CD4-positive, CD25-positive, alpha-beta regulatory T cell (primary cell): ENCODE results near the gene MALT1. TPM values are rescaled to one million over a fixed set of nuclear protein-coding genes. Genes with fewer than 3 reads are reported as not detected.
"Not testable (repeated sequence)": the region's sequence is repeated elsewhere in the genome, so short reads cannot be mapped to it uniquely, and the experiment has no call there.

Experiments used
- ATAC-seq, 2 donors: fragments of 150-1000 bp; cut with Tn5 transposase; one replicate each; pipeline ENCODE4 v1.10.0; 2021; ENCODE audit warnings: low read depth in 2 of 2, moderate number of reproducible peaks in 2 of 2, moderate library complexity in 1 of 2
- DNase-seq, 3 donors: peaks; one replicate each; pipeline versions ENCODE4 v3.0.0 to v3.0.0-alpha.2; 2012 to 2022; ENCODE audit warnings: mixed read lengths in 1 of 3
- H3K27ac ChIP-seq: one replicate; pipeline ENCODE4 v1.7.0; 2013; ENCODE audit warnings: mild to moderate bottlenecking, low read length; ENCODE audit not compliant: insufficient read depth, poor library complexity, severe bottlenecking
- H3K27me3 ChIP-seq: one replicate; pipeline ENCODE4 v1.7.0; 2013; ENCODE audit warnings: low read length; ENCODE audit not compliant: control insufficient read depth, insufficient read depth
- H3K36me3 ChIP-seq: one replicate; pipeline ENCODE4 v1.7.0; 2013; ENCODE audit warnings: mild to moderate bottlenecking, low read length, moderate library complexity; ENCODE audit not compliant: control insufficient read depth, insufficient read depth
- H3K4me1 ChIP-seq: 2 replicates; pipeline ENCODE4 v1.7.0; 2013; ENCODE audit warnings: mild to moderate bottlenecking, low read length; ENCODE audit not compliant: insufficient read depth, control insufficient read depth, poor library complexity, severe bottlenecking
- H3K4me3 ChIP-seq: one replicate; pipeline ENCODE4 v1.7.0; 2013; ENCODE audit warnings: low read depth, mild to moderate bottlenecking, low read length, moderate library complexity
- H3K9me3 ChIP-seq, 2 experiments: 1 replicate in 1 of 2; 2 replicates in 1 of 2; pipeline ENCODE4 v1.7.0; 2013; ENCODE audit warnings: low read length in 2 of 2, mild to moderate bottlenecking in 1 of 2, moderate library complexity in 1 of 2; ENCODE audit not compliant: control insufficient read depth in 2 of 2
- H3K27ac Mint-ChIP-seq, 3 donors: one replicate each; pipeline ENCODE4 v1.8.0; 2020 to 2022; ENCODE audit warnings: mild to moderate bottlenecking in 3 of 3, mixed read lengths in 3 of 3, moderate library complexity in 2 of 3
- H3K27me3 Mint-ChIP-seq: one replicate; pipeline ENCODE4 v1.8.0; 2022; ENCODE audit warnings: mild to moderate bottlenecking, mixed read lengths
- H3K36me3 Mint-ChIP-seq: one replicate; pipeline ENCODE4 v1.8.0; 2020; ENCODE audit warnings: mixed read lengths
- H3K4me1 Mint-ChIP-seq, 4 donors: one replicate each; pipeline ENCODE4 v1.8.0; 2020 to 2022; ENCODE audit warnings: mixed read lengths in 4 of 4, mild to moderate bottlenecking in 1 of 4
- H3K4me3 Mint-ChIP-seq, 4 donors: one replicate each; pipeline ENCODE4 v1.8.0; 2020 to 2022; ENCODE audit warnings: mild to moderate bottlenecking in 4 of 4, mixed read lengths in 4 of 4, moderate library complexity in 3 of 4
- H3K9me3 Mint-ChIP-seq, 7 donors: one replicate each; pipeline ENCODE4 v1.8.0; 2020 to 2022; ENCODE audit warnings: mixed read lengths in 7 of 7, mild to moderate bottlenecking in 3 of 7, moderate library complexity in 2 of 7
- polyA plus RNA-seq, 4 donors: library from polyadenylated mRNA; unstranded; fragments of 300-500 nt; fragmentation: Illumina TruSeq; gene quantifications; one replicate each; pipeline ENCODE4 v1.2.3, GENCODE V29; 2021
- total RNA-seq: library from RNA; stranded (reverse); gene quantifications from one replicate; pipeline ENCODE4 v1.2.3, GENCODE V29; 2022

The MALT1 gene
- total and polyA plus RNA-seq, 5 donors from 2014 or later: 39.4 to 99.0 (median 47.4) TPM

DNA sequence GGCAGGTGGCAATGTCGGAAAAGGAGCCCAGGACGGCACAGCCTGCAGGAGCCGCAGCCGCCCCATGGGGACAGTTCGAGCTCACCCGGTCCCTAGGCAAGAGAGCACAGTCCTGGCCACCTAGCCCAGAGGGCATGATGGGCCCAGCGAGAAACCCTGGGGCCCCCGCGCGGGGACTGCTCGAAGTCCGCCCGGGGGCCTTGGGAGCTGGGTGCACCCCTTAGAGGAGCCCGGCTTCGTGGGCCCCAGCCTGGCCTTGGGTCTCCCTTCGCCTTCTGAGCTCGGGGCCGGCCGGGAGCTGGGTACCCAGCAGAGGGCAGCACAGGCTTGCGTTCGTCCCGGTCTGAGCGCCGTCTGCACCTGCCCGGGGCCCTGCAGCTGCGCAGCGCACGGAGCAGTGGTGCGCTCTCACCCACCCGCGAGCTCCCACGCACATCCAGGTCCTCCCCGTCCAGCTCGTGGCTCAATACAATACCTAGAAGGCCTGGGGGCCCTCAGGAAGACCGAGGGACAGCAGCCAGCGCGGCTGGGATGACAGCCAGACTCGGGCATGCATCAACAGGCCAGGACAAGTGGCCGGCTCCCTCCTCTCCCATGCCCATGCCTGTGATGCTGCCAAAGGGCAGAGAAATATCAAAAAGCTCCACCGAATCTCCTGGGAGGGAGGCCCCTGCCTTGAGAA lies 97.2 kb downstream of the MALT1 start:
- H3K36me3 Mint-ChIP-seq: no peaks in the 10 kb centered on the region
- no peak overlapping the region for H3K4me3 ChIP-seq
- no peaks in the 10 kb centered on the region for H3K36me3 ChIP-seq
- H3K4me3 Mint-ChIP-seq: peak overlapping the region in 2 of 4 donors; percentile 41 to 69
- H3K27ac ChIP-seq: no peak overlapping the region
- H3K9me3 Mint-ChIP-seq: no peaks in the 10 kb centered on the region
- DNase-seq (peak; percentile 33 to 69 (median 63)), ATAC-seq (peak; percentile 85 to 88)
- peaks cover 13% of the 10 kb centered on the region for H3K27me3 ChIP-seq
- H3K27ac Mint-ChIP-seq: no peak overlapping the region
- peaks cover 5 to 18% (median 11%) of the 10 kb centered on the region in 4 donors for H3K4me1 Mint-ChIP-seq
- peaks cover 14% of the 10 kb centered on the region for H3K4me1 ChIP-seq
- H3K9me3 ChIP-seq: no peaks in the 10 kb centered on the region
- peaks cover 57% of the 10 kb centered on the region for H3K27me3 Mint-ChIP-seq

DNA sequence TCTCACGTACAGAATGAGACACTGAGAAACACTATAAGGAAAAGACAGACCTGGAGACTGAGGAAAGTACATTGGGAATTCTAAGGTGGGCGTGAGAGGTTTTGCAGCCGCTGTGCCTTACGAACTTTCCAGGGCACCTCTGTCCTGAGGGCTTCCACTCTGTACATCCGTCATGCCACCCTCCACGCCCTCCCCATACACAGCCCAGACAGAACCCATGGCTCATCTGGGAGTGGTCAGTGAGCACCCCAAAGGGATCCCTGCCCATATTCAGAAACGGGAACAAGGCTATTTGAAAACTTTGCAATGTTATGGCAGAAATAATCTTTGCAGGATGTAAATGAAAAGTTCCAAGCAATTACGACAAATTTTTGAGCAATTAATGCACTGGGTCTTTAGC lies 98.1 kb downstream of the MALT1 start:
- Mint-ChIP-seq H3K9me3 (no peaks in the 10 kb centered on the region), H3K27ac (no peak overlapping the region), H3K27me3 (peaks cover 59% of the 10 kb centered on the region), H3K4me1 (peaks cover 2 to 13% (median 8%) of the 10 kb centered on the region in 4 donors), H3K4me3 (no peak overlapping the region), H3K36me3 (no peaks in the 10 kb centered on the region)
- no peak overlapping the region for H3K27ac ChIP-seq
- no peak for DNase-seq
- no peaks in the 10 kb centered on the region for H3K36me3 ChIP-seq
- H3K4me1 ChIP-seq: peaks cover 10% of the 10 kb centered on the region
- ATAC-seq: no peak
- H3K4me3 ChIP-seq: no peak overlapping the region
- H3K27me3 ChIP-seq: peaks cover 13% of the 10 kb centered on the region
- H3K9me3 ChIP-seq: no peaks in the 10 kb centered on the region

DNA sequence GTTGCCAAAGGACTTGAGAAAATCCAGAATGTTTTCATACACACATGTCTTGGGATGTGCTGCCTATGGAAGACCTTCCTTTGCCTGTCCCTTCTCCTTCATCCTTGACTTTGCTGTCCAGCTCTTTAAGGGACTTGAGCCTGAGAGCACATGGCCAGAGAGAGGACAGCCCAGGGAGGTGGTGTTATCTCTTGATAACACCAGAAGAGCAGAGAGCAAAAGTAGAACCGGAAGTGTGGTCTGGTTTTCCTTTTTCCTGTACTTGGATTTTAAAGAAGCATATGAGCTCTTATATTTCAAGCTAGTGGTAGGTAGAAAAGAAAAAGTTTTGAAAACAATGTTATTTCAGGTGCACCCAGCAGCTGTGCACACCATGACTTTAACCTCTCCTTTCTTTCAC lies 99.3 kb downstream of the MALT1 start:
- Histone ChIP-seq H3K4me3 (no peak overlapping the region), H3K27ac (no peak overlapping the region), H3K36me3 (no peaks in the 10 kb centered on the region), H3K4me1 (peaks cover 6% of the 10 kb centered on the region), H3K27me3 (peaks cover 6% of the 10 kb centered on the region), H3K9me3 (no peaks in the 10 kb centered on the region)
- H3K4me3 Mint-ChIP-seq: no peak overlapping the region
- peaks cover 52% of the 10 kb centered on the region for H3K27me3 Mint-ChIP-seq
- no peaks in the 10 kb centered on the region for H3K36me3 Mint-ChIP-seq
- DNase-seq: no peak
- no peak overlapping the region for H3K27ac Mint-ChIP-seq
- H3K9me3 Mint-ChIP-seq: no peaks in the 10 kb centered on the region
- H3K4me1 Mint-ChIP-seq: peaks cover 0 to 11% (median 7%) of the 10 kb centered on the region in 4 donors
- no peak for ATAC-seq

DNA sequence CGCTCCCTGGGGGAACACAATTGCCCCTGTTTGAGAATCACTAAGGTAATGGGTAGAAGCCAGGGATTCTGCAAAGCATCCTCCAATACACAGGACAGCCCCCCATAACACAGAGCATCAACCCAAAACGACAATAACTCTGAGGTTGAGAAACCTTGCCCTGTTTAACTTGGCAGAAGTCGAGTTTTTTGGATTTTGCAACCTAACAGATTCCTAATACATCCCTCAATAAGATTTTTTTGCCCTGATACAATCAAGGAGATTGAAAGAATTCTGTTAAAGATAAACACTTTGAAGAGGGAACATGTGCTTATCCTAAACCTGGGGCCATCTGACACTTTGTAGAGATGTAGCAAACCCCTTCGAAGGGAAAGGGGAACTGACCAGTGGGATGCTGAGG lies 100.9 kb downstream of the MALT1 start:
- no peak overlapping the region for H3K4me3 Mint-ChIP-seq
- H3K27me3 Mint-ChIP-seq: peaks cover 52% of the 10 kb centered on the region
- Histone ChIP-seq H3K36me3 (no peaks in the 10 kb centered on the region), H3K27me3 (peaks cover 3% of the 10 kb centered on the region), H3K4me3 (no peak overlapping the region), H3K4me1 (peaks cover 6% of the 10 kb centered on the region), H3K27ac (no peak overlapping the region), H3K9me3 (no peaks in the 10 kb centered on the region)
- ATAC-seq (no peak), DNase-seq (no peak)
- no peaks in the 10 kb centered on the region for H3K9me3 Mint-ChIP-seq
- peaks cover 0 to 11% (median 7%) of the 10 kb centered on the region in 4 donors for H3K4me1 Mint-ChIP-seq
- H3K36me3 Mint-ChIP-seq: no peaks in the 10 kb centered on the region
- H3K27ac Mint-ChIP-seq: no peak overlapping the region

DNA sequence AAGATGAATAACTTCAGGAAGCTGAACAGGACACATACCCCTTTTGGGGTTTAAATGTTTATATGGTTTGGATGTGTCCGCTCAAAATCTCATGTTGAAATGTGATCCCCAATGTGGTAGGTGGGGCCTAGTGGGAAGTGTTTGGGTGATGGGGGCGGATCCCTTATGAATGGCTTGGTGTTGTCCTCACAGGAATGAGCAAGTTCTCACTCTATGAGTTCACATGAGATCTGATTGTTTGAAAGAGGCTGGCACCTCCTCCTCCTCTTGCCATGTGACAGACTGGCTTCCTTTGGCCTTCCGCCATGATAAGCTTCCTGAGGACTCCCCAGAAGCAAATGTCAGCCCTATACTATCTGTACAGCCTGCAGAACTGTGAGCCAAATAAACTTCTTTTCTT lies 104.8 kb downstream of the MALT1 start:
- peaks cover 3% of the 10 kb centered on the region for H3K27me3 ChIP-seq
- Mint-ChIP-seq H3K27me3 (peaks cover 37% of the 10 kb centered on the region), H3K27ac (no peak overlapping the region), H3K4me3 (no peak overlapping the region), H3K9me3 (no peaks in the 10 kb centered on the region), H3K4me1 (peaks cover 0 to 5% (median under 1%) of the 10 kb centered on the region in 4 donors), H3K36me3 (no peaks in the 10 kb centered on the region)
- no peak overlapping the region for H3K4me3 ChIP-seq
- no peaks in the 10 kb centered on the region for H3K9me3 ChIP-seq
- no peak overlapping the region for H3K27ac ChIP-seq
- H3K36me3 ChIP-seq: no peaks in the 10 kb centered on the region
- DNase-seq: no peak
- H3K4me1 ChIP-seq: no peaks in the 10 kb centered on the region
- ATAC-seq: no peak

DNA sequence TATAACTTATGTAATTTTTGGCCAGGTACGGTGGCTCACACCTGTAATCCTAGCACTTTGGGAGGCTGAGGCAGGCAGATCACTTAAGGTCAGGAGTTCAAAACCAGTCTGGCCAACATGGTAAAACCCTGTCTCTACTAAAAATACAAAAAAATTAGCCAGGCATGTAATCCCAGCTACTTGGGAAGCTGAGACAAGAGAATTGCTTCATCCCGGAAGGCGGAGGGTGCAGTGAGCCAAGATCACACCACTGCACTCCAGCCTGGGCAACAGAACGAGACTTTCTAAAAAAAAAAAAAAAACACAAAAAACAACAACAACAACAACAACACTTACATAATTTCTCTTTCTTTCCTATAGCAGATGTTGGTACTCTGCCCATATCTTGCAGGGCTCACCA lies 105.3 kb downstream of the MALT1 start:
- ATAC-seq, H3K4me3 Mint-ChIP-seq, H3K9me3 Mint-ChIP-seq, H3K36me3 Mint-ChIP-seq, H3K4me3 ChIP-seq, H3K36me3 ChIP-seq, H3K4me1 ChIP-seq, H3K27ac ChIP-seq, DNase-seq, H3K27ac Mint-ChIP-seq, H3K9me3 ChIP-seq, H3K4me1 Mint-ChIP-seq, H3K27me3 ChIP-seq: not testable (repeated sequence)
- H3K27me3 Mint-ChIP-seq: peaks cover 40% of the 10 kb centered on the region

DNA sequence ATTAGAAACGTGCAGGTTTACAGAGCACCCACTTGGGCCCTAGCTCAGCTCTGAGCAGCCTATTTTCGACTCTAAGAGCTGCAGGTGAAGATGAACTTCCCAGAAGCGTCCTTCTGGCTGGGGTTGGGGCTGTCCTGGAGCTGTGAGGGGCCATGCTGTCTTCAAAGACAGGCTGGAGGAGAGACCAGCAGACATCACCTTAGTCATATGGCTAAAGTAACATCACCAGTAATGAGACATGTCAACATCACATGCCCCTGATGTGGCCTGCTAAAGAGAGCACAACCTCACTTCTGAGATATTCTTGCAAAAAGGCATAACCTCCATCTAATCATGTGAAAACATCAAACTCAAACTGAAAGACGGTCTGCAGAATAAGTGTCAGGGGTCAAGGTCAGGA lies 106.2 kb downstream of the MALT1 start:
- DNase-seq: no peak
- H3K27me3 Mint-ChIP-seq: peaks cover 43% of the 10 kb centered on the region
- no peaks in the 10 kb centered on the region for H3K9me3 ChIP-seq
- no peaks in the 10 kb centered on the region for H3K36me3 ChIP-seq
- H3K4me3 ChIP-seq: no peak overlapping the region
- H3K4me1 ChIP-seq: no peaks in the 10 kb centered on the region
- peaks cover 3% of the 10 kb centered on the region for H3K27me3 ChIP-seq
- peaks cover 0 to 5% (median 2%) of the 10 kb centered on the region in 4 donors for H3K4me1 Mint-ChIP-seq
- H3K27ac ChIP-seq: no peak overlapping the region
- no peaks in the 10 kb centered on the region for H3K9me3 Mint-ChIP-seq
- H3K27ac Mint-ChIP-seq: peak overlapping the region in 1 of 3 donors; percentile 44
- H3K4me3 Mint-ChIP-seq: no peak overlapping the region
- no peaks in the 10 kb centered on the region for H3K36me3 Mint-ChIP-seq
- ATAC-seq: no peak

DNA sequence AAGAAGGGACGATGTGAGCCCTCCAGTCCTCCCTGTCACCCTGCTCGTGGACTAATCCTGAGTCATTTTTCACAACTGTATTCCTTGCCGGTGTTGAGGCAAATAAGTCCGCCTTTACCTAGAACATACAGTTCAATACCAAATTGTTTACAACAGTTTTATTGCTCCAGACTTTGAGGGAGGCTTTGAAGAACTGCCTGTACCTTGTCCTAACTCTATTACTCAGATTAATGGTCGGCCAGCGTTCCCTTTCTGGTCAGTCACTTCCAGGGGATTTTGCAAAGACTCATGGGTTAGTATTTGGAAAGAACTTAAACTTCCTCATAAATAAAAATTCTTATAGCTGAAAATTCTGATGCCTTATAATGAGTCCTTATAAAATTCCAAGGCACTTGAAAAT lies 108.3 kb downstream of the MALT1 start:
- Mint-ChIP-seq H3K4me1 (peaks cover 0 to 5% (median 2%) of the 10 kb centered on the region in 4 donors), H3K27me3 (peaks cover 33% of the 10 kb centered on the region), H3K4me3 (no peak overlapping the region), H3K9me3 (no peaks in the 10 kb centered on the region), H3K27ac (no peak overlapping the region), H3K36me3 (no peaks in the 10 kb centered on the region)
- Histone ChIP-seq H3K4me3 (no peak overlapping the region), H3K36me3 (no peaks in the 10 kb centered on the region), H3K9me3 (no peaks in the 10 kb centered on the region), H3K27me3 (peaks cover 3% of the 10 kb centered on the region), H3K4me1 (no peaks in the 10 kb centered on the region), H3K27ac (no peak overlapping the region)
- no peak for DNase-seq
- no peak for ATAC-seq
